Adipocyte (in vitro differentiated cells): ENCODE measurements around the gene JPH2.

Source experiments
- DNase-seq: peaks from one replicate; pipeline ENCODE4 v3.0.0-alpha.2; 2015; ENCODE audit warnings: low read depth
- H3K27me3 ChIP-seq: replicated peaks from 2 replicates; pipeline ENCODE4 v1.7.0; 2013; ENCODE audit warnings: mild to moderate bottlenecking, low read length, moderate library complexity; ENCODE audit not compliant: control insufficient read depth, insufficient read depth
- H3K36me3 ChIP-seq: 2 replicates; pipeline ENCODE4 v1.7.0; 2013; ENCODE audit warnings: low read length, mild to moderate bottlenecking, moderate library complexity; ENCODE audit not compliant: control insufficient read depth, insufficient read depth, severe bottlenecking
- H3K4me1 ChIP-seq: 2 replicates; pipeline ENCODE4 v1.7.0; 2013; ENCODE audit warnings: mild to moderate bottlenecking, low read length, moderate library complexity; ENCODE audit not compliant: control insufficient read depth, insufficient read depth
- H3K4me3 ChIP-seq: 2 replicates; pipeline ENCODE4 v1.7.0; 2013; ENCODE audit warnings: mild to moderate bottlenecking, low read length, moderate library complexity
- H3K9ac ChIP-seq: 2 replicates; pipeline ENCODE4 v1.7.0; 2013; ENCODE audit warnings: mild to moderate bottlenecking, low read length, moderate library complexity
- H3K9me3 ChIP-seq: 2 replicates; pipeline ENCODE4 v1.7.0; 2013; ENCODE audit warnings: mild to moderate bottlenecking, low read length, moderate library complexity; ENCODE audit not compliant: control insufficient read depth

Gene JPH2

GRCh38 chr20:44210406-44211176 is 23.6 kb upstream of the JPH2 start, which contains the start of gene OSER1:
TSS of gene OSER1 (minus strand) at chr20:44210771. CDS start at chr20:44206957, 3,814 bp downstream.
- Histone ChIP-seq H3K36me3 (peaks cover 8% of the 10 kb centered on the region), H3K9ac (peak within 1 kb of the TSS; percentile 99), H3K4me1 (peaks cover 44% of the 10 kb centered on the region), H3K9me3 (no peaks in the 10 kb centered on the region), H3K27me3 (no peaks in the 10 kb centered on the region), H3K4me3 (peak within 1 kb of the TSS; percentile 92)
- DNase-seq, result peak; percentile 99

GRCh38 chr20:44209686-44210405 is 22.9 kb upstream of the JPH2 start:
- Histone ChIP-seq H3K4me3 (peak overlapping the region; percentile 92), H3K9me3 (no peaks in the 10 kb centered on the region), H3K4me1 (peaks cover 47% of the 10 kb centered on the region), H3K36me3 (peaks cover 15% of the 10 kb centered on the region), H3K27me3 (no peaks in the 10 kb centered on the region), H3K9ac (peak overlapping the region; percentile 99)
- peak; percentile 61 for DNase-seq

- Histone ChIP-seq H3K27me3 (no peaks in the 10 kb centered on the region), H3K36me3 (peaks cover 20% of the 10 kb centered on the region), H3K9me3 (no peaks in the 10 kb centered on the region), H3K4me1 (peaks cover 57% of the 10 kb centered on the region), H3K4me3 (peak overlapping the region; percentile 92), H3K9ac (peak overlapping the region; percentile 99)
- DNase-seq, result peak; percentile 65
Measured at GRCh38 chr20:44208770-44209169, 21.8 kb upstream of the JPH2 start.

- Histone ChIP-seq H3K36me3 (peaks cover 20% of the 10 kb centered on the region), H3K4me3 (peak overlapping the region; percentile 92), H3K9me3 (no peaks in the 10 kb centered on the region), H3K9ac (peak overlapping the region; percentile 99), H3K27me3 (no peaks in the 10 kb centered on the region), H3K4me1 (peaks cover 63% of the 10 kb centered on the region)
- DNase-seq, result no peak
Measured at GRCh38 chr20:44208165-44208564, 21.2 kb upstream of the JPH2 start.

- peaks cover 64% of the 10 kb centered on the region for H3K4me1 ChIP-seq
- peak overlapping the region; percentile 52 for H3K9ac ChIP-seq
- peak overlapping the region; percentile 92 for H3K4me3 ChIP-seq
- DNase-seq, result peak; percentile 54
- peaks cover 28% of the 10 kb centered on the region for H3K36me3 ChIP-seq
- H3K27me3 ChIP-seq, result no peaks in the 10 kb centered on the region
- H3K9me3 ChIP-seq, result no peaks in the 10 kb centered on the region
Measured at GRCh38 chr20:44207126-44207723, 20.2 kb upstream of the JPH2 start.

- H3K36me3 ChIP-seq, result peaks cover 39% of the 10 kb centered on the region
- H3K27me3 ChIP-seq, result no peaks in the 10 kb centered on the region
- no peak overlapping the region for H3K4me3 ChIP-seq
- DNase-seq, result no peak
- no peak overlapping the region for H3K9ac ChIP-seq
- peaks cover 60% of the 10 kb centered on the region for H3K4me1 ChIP-seq
- no peaks in the 10 kb centered on the region for H3K9me3 ChIP-seq
Measured at GRCh38 chr20:44206132-44206531, 19.1 kb upstream of the JPH2 start.

GRCh38 chr20:44204832-44205215 is 17.8 kb upstream of the JPH2 start:
- peaks cover 72% of the 10 kb centered on the region for H3K4me1 ChIP-seq
- H3K4me3 ChIP-seq, result peak overlapping the region; percentile 67
- no peaks in the 10 kb centered on the region for H3K9me3 ChIP-seq
- peak overlapping the region; percentile 72 for H3K9ac ChIP-seq
- H3K27me3 ChIP-seq, result no peaks in the 10 kb centered on the region
- peaks cover 52% of the 10 kb centered on the region for H3K36me3 ChIP-seq
- DNase-seq, result no peak

- DNase-seq, result peak; percentile 92
- H3K36me3 ChIP-seq, result peaks cover 57% of the 10 kb centered on the region
- no peaks in the 10 kb centered on the region for H3K9me3 ChIP-seq
Measured at GRCh38 chr20:44204156-44204831, 17.3 kb upstream of the JPH2 start.

GRCh38 chr20:44203161-44203560 is 16.2 kb upstream of the JPH2 start:
- Histone ChIP-seq H3K4me1 (peaks cover 62% of the 10 kb centered on the region), H3K27me3 (no peaks in the 10 kb centered on the region), H3K9me3 (no peaks in the 10 kb centered on the region), H3K4me3 (no peak overlapping the region), H3K36me3 (peaks cover 65% of the 10 kb centered on the region), H3K9ac (no peak overlapping the region)
- peak; percentile 42 for DNase-seq

More at GRCh38 chr20:44204156-44204831, 17.3 kb upstream of the JPH2 start:
- H3K4me3 ChIP-seq, result peak overlapping the region; percentile 67
- no peaks in the 10 kb centered on the region for H3K27me3 ChIP-seq
- H3K4me1 ChIP-seq, result peaks cover 72% of the 10 kb centered on the region
- H3K9ac ChIP-seq, result peak overlapping the region; percentile 72

GRCh38 chr20:44200983-44201382 is 14.0 kb upstream of the JPH2 start:
- Histone ChIP-seq H3K9ac (no peak overlapping the region), H3K27me3 (no peaks in the 10 kb centered on the region), H3K4me1 (peaks cover 49% of the 10 kb centered on the region), H3K4me3 (no peak overlapping the region), H3K9me3 (no peaks in the 10 kb centered on the region), H3K36me3 (peaks cover 83% of the 10 kb centered on the region)
- DNase-seq, result no peak

GRCh38 chr20:44200371-44200770 is 13.4 kb upstream of the JPH2 start:
- peaks cover 80% of the 10 kb centered on the region for H3K36me3 ChIP-seq
- DNase-seq, result no peak
- H3K4me3 ChIP-seq, result peak overlapping the region; percentile 24
- H3K9ac ChIP-seq, result no peak overlapping the region
- H3K27me3 ChIP-seq, result no peaks in the 10 kb centered on the region
- no peaks in the 10 kb centered on the region for H3K9me3 ChIP-seq
- peaks cover 49% of the 10 kb centered on the region for H3K4me1 ChIP-seq
